ENCODE measurements around the gene GABPA. TPM values are rescaled to one million over a fixed set of nuclear protein-coding genes. Genes with fewer than 3 reads are reported as not detected.

The GABPA gene
- total and polyA plus RNA-seq, 2 of the 13 experiments (the other 11 are each of a cell fraction or from before 2014, with no cell fraction given), result 7.4 to 13.2 TPM

DNA sequence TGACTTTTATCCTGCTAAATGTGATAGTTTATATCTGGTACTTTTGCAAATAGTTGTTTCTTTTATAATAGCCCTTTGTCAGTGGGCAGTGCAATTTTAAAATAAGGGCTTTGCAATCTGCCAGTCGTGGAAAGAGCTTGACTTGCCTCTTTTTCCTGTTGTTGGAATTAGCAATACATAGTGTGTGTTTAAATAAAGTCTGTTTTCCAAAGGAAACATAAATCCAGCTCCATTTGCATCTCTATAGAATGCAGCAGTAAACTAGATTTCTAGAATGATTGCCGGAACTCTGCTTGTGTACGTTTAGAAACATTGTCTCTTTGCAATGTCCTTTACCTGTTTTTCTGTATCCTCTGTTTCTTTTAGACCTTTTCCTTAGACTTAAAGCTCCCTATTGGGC lies 33.1 kb downstream of the GABPA start:
- H3K9ac ChIP-seq (ENCODE audit: insufficient read depth, low read depth, low read length), result no peak overlapping the region
- H3K4me2 ChIP-seq (ENCODE audit: low read depth, low read length), result no peak overlapping the region
- H3K9me3 ChIP-seq (ENCODE audit: low read length), result no peaks in the 10 kb centered on the region
- H3K36me3 ChIP-seq (replicated peaks in 1 of 2; ENCODE audit: control insufficient read depth in 1 of 2, insufficient read depth in 2 of 2, low read length in 2 of 2), result peaks cover 1 to 17% of the 10 kb centered on the region in 2 experiments; a peak in 4 of 5 replicates
- in situ Hi-C loops (cut with HindIII; ENCODE audit: extremely low pct_ligation_motif_present, low pct_unique_long_range_greater_than_20kb), result no loop called here
- H3K79me2 ChIP-seq (ENCODE audit: insufficient read depth, low read length), result no peaks in the 10 kb centered on the region
- intact Hi-C loops (cut with micrococcal nuclease; ENCODE audit: unreplicated experiment), result no loop called here
- H3K27ac ChIP-seq (ENCODE audit: extremely low read length, insufficient read depth, low read length), result no peak overlapping the region
- H3K27me3 ChIP-seq (ENCODE audit: control insufficient read depth in 1 of 2, insufficient read depth in 2 of 2, low read length in 2 of 2), result no peaks in the 10 kb centered on the region
- no peak for ATAC-seq
- 93% methylated on average over 3 of the region's 3 CpGs for WGBS (ENCODE audit: low lambda C conversion rate)
- no TSS peak for BruUV-seq (replicated peaks)
- no peak for TF ChIP-seq ZNF724P (CRISPR knock-in tag; IDR thresholded peaks at IDR 0.05; ENCODE audit: borderline replicate concordance)
- TF ChIP-seq EHMT2 (IDR thresholded peaks at IDR 0.05; ENCODE audit: borderline replicate concordance, low read depth, low read length), result no peak
- no peak for TF ChIP-seq ZNF530 (CRISPR knock-in tag; IDR thresholded peaks at IDR 0.05; ENCODE audit: low read depth)
- no peak for TF ChIP-seq RBM22 (optimal IDR thresholded peaks at IDR 0.05; ENCODE audit: low read length)
- no peak for TF ChIP-seq AGO1 (IDR thresholded peaks at IDR 0.05; ENCODE audit: low read depth, low read length, poor library complexity, severe bottlenecking)
- TF ChIP-seq CREM (IDR thresholded peaks at IDR 0.05), result no peak
- no peak for TF ChIP-seq CREM (CRISPR knock-in tag; IDR thresholded peaks at IDR 0.05)
- TF ChIP-seq ZNF33A (CRISPR knock-in tag; IDR thresholded peaks at IDR 0.05; ENCODE audit: borderline replicate concordance), result no peak
- no peak for TF ChIP-seq ZFP37 (CRISPR knock-in tag; IDR thresholded peaks at IDR 0.05; ENCODE audit: borderline replicate concordance)
- TF ChIP-seq ZNF143 (CRISPR knock-in tag; IDR thresholded peaks at IDR 0.05), result no peak
- TF ChIP-seq, protein P1, sequence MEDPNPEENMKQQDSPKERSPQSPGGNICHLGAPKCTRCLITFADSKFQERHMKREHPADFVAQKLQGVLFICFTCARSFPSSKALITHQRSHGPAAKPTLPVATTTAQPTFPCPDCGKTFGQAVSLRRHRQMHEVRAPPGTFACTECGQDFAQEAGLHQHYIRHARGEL (CRISPR knock-in tag; IDR thresholded peaks at IDR 0.05), result no peak
- TF ChIP-seq RORA (CRISPR knock-in tag; IDR thresholded peaks at IDR 0.05), result no peak
- TF ChIP-seq TBX2 (CRISPR knock-in tag; IDR thresholded peaks at IDR 0.05; ENCODE audit: borderline replicate concordance), result no peak
- no peak for TF ChIP-seq NKX3-1 (CRISPR knock-in tag; IDR thresholded peaks at IDR 0.05)
- TF ChIP-seq ZNF589 (CRISPR knock-in tag; conservative IDR thresholded peaks at IDR 0.05), result no peak
- no peak for DNase-seq (ENCODE audit: low spot score)
- H3K4me1 ChIP-seq (ENCODE audit: insufficient read depth, low read length), result no peaks in the 10 kb centered on the region
- no peak overlapping the region for H2AFZ ChIP-seq (ENCODE audit: low read length)
- no peaks in the 10 kb centered on the region for H4K20me1 ChIP-seq (ENCODE audit: insufficient read depth, low read length)
- no peak for FAIRE-seq
- CTCF ChIA-PET (ENCODE audit: low intra/inter-chr PET ratio, low total read pairs), result no interaction called here
- POLR2A ChIA-PET, result no interaction called here
- H3K4me3 ChIP-seq (replicated peaks in 1 of 3; ENCODE audit: insufficient read depth in 1 of 3, low read depth in 2 of 3, low read length in 3 of 3), result no peak overlapping the region
